GM18505 (cell line): ENCODE results near the gene LMBRD2.
"Not testable (repeated sequence)": the region's sequence is repeated elsewhere in the genome, so short reads cannot be mapped to it uniquely, and the experiment has no call there.

Source experiments
- ATAC-seq: cut with Tn5 transposase; IDR thresholded peaks from one replicate; pipeline ENCODE4 v1.9.1; 2021; ENCODE audit not compliant: unreplicated experiment
- POLR2A ChIP-seq: IDR thresholded peaks from 4 replicates; pipeline ENCODE4 v1.6.1; 2011; ENCODE audit warnings: borderline replicate concordance; ENCODE audit not compliant: insufficient read depth, insufficient read length; ENCODE audit errors: extremely low read depth

Gene LMBRD2

DNA sequence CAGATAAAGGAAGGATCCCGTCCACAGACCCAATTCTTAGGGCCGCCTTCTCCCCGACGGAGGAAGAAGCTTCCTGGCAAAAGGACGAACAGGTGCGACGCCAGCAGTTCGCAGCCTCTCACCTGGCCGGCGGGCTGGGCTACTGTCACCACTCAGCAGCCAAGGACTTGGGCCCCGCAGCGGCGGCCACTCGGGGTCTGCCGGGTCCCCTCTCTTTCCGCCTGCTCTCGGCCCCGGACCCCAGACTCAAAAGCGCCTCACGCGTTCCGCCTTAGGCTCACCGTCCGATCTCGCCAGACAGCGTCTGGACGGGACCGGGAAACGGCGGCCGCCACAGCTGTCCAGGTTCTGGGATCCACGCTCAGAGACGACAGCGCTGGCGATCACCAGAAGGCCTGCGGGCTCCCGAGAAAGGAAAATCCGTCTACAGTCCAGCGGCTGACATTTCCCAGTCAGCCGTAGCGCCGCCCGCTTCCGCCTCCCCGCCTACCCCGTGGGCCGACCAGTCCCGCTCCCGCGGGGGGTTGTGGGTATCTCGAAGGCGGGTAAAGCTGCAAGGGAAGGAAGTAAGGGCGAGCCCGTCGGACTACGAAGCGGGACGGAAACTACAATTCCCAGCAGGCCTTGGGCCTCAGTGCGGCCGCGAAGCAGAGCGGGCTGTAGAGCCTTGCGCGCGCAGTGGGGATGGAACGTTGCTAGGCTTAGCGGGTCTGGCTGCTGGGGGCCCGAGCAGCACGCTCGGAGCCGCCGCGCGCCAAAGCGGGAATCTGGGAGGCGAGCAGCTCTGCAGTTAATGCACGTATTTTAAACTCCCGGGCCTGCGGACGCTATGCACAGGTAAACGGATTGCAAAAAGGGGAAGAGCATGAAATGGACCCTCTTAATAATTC is at the start of gene LMBRD2, which contains the start of gene SKP2:
LMBRD2 (minus strand) TSS at position 454 of the 890 bp plus-strand sequence. CDS start 8,538 bp downstream, outside the sequence.
SKP2 (plus strand) TSS at position 678 of the 890 bp plus-strand sequence; CDS start at position 830, 152 bp downstream.
- ATAC-seq, result peak; percentile 98

DNA sequence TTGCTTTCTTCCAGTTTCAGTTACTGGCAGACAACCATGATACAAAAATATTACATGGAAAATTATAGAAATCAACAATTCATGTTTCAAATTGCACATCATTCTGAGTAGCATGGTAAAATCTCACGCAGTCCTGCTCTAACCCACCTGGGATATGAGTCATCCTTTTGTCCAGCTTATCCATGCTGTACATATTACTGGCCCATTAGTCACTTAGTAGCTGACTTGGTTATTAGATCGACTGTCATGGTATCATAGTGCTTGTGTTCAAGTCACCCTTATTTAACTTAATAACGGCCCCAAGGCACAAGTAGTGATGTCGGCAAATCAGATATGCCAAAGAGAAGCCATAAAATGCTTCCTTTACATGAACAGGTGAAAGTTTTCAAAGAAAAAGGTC is 48.8 kb upstream of the LMBRD2 start:
- ATAC-seq, result no peak
- no peak for TF ChIP-seq POLR2A

More for the DNA sequence above, at the start of gene LMBRD2, which contains the start of gene SKP2:
- TF ChIP-seq POLR2A, result peak; percentile 75

DNA sequence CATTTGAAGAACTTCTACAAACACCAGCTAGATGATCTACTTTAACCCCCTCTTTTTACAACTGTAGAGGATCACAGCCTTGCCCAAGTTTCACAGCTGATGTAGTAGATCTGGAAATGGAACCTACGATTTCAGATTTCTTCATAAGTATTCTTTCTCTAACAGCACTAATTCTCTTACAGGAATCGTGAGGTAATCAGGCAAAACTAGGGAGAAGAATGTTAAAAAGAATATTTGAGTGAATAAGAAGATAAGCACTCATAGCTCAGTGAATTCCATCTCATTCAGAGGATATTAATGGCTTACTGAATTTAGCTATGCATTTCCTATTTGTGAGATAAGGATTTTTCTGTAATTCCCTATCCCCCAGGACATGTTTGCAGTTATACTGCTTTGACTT is 47.9 kb upstream of the LMBRD2 start:
- TF ChIP-seq POLR2A, result no peak
- no peak for ATAC-seq

DNA sequence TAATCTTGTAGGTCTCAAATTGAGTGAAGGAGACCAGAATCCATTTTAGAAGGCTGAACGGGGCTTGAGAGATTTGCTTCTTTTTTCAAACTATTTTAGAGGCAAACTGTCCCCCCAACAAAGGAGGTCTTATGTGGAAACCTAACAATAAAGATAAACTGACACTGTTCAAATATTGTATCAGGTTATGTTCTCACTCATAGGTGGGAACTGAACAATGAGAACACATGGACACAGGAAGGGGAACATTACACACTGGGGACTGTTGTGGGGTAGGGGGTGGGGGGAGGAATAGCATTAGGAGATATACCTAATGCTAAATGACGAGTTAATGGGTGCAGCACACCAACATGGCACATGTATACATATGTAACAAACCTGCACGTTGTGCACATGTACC is 47.1 kb upstream of the LMBRD2 start:
- not testable (repeated sequence) for ATAC-seq

DNA sequence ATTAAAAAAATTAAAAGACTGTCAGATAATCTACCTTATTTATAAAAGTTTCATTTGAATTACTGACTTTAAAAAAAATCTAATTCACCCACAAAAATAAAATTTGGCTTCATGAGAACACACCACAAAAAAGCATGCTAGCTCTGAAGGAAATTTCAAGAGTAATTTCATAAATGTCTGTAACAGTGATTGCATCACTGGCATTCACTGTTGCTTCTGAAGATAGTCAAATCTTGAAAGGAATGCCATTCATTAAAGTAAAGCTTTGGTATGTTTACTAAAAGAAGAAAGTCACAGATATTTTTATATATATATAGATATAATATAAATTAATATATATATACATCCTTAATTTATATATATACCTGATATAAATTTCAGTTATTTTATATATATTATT is 46.6 kb upstream of the LMBRD2 start:
- no peak for ATAC-seq
- no peak for TF ChIP-seq POLR2A

DNA sequence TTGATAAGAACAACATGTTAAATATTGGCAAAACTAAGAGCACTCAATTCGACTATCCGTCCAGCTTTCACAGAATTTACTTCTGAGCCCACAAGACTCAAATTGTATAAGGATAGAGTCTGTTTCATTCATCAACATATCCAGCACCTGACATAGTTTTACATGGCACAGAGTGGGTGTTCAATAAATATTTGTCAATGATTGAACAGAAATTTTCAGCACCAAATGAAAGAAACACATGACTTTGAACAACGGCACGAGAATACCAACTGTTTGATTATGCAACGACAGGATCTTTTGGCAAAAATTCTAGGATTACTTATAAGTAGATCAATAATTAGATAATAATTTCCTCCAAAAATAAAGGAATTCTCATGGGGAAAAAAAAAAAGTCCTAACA is 42.1 kb upstream of the LMBRD2 start:
- no peak for ATAC-seq

DNA sequence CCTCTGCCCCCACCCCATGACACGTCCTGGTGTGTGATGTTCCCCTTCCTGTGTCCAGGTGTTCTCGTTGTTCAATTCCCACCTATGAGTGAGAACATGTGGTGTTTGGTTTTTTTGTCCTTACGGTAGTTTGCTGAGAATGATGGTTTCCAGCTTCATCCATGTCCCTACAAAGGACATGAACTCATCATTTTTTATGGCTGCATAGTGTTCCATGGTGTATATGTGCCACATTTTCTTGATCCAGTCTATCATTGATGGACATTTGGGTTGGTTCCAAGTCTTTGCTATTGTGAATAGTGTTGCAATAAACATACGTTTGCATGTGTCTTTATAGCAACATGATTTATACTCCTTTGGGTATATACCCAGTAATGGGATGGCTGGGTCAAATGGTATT is 32.7 kb upstream of the LMBRD2 start:
- not testable (repeated sequence) for ATAC-seq

More for the DNA sequence above, 42.1 kb upstream of the LMBRD2 start:
- TF ChIP-seq POLR2A, result no peak

DNA sequence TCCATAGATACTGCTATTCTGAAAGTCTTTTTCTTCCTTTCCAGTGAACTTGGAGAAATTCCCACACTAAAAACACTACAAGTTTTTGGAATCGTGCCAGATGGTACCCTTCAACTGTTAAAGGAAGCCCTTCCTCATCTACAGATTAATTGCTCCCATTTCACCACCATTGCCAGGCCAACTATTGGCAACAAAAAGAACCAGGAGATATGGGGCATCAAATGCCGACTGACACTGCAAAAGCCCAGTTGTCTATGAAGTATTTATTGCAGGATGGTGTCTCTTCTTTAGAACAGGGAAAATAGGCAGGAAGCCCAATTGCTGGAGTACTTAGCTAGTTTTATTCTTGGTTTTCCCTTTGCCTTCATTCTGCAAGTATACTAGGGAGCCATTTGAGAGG is 30.1 kb upstream of the LMBRD2 start:
- TF ChIP-seq POLR2A, result no peak
- no peak for ATAC-seq

DNA sequence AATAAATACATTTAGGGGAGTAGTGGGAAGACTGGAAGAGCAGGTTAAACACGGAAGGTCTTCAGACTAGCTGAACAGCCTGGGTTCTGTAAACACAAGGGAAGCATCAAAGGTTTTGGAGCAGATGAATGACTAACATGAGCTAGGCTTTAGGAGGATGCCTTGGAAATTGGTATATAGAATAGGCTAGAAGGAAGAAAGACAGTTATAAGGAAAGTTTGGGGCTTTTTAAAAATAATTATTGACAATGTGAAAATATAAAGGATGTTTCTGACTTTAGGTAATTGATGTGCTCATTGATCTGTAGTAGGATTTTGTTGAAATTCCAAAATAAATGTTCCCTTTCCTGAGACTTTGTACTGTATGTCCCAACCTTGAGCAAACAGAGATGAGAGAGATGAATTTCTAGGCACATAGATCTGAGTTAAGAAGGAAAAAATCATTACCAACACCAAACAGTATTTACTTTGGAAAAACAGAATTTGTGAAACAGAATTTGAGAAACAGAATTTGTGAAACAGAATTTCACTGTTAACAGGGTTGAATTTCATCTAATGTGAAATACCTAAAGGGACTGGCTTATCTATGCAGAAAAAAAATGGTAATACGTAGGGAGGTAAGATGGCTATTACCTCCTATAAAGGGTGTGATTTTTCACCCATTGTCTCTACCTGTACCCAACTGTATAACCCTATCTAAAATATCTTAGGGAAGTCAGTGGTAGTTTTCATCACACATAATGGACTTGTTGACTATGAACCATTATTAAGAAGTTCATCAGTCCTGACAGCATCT is 29.1 kb upstream of the LMBRD2 start:
- no peak for TF ChIP-seq POLR2A

DNA sequence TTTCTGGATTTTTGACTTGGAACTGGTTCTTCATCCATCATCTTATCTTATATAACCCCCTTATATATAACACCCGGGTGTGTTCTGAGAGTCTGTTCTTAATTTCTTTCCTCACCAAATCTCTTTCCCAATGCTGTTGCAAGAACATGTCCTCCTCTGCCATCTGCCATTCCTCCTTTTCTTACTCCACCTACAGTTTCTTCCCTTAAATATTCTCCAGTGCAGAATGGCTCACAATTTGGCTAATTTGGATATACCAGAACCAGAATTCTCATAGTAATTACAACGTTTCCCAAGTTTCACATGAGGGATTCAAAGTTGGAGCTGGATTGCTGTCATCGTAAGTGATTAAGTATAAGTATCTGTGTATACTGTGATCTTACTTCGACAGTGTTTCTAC is 28.3 kb upstream of the LMBRD2 start:
- TF ChIP-seq POLR2A, result no peak
- ATAC-seq, result no peak

More for the DNA sequence above, 29.1 kb upstream of the LMBRD2 start:
- ATAC-seq, result no peak

DNA sequence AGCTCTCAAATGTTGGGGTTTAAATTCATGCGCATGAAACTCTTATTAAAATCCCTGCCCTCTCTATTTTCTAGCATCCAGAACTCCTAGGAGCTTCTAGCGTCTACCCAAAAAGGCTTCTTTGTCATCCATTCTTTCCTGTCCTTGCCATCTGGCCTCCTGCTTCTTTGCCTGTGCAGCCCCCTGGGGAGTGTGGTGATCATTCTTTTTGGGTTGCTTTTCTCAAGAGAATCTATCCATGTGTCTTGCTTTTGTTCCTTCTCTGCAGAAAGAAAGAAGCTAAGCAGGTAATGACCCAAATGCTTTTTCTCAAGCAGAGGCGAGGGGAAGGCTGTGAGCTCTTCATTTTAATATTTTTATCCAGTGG is 26.8 kb upstream of the LMBRD2 start:
- no peak for ATAC-seq

DNA sequence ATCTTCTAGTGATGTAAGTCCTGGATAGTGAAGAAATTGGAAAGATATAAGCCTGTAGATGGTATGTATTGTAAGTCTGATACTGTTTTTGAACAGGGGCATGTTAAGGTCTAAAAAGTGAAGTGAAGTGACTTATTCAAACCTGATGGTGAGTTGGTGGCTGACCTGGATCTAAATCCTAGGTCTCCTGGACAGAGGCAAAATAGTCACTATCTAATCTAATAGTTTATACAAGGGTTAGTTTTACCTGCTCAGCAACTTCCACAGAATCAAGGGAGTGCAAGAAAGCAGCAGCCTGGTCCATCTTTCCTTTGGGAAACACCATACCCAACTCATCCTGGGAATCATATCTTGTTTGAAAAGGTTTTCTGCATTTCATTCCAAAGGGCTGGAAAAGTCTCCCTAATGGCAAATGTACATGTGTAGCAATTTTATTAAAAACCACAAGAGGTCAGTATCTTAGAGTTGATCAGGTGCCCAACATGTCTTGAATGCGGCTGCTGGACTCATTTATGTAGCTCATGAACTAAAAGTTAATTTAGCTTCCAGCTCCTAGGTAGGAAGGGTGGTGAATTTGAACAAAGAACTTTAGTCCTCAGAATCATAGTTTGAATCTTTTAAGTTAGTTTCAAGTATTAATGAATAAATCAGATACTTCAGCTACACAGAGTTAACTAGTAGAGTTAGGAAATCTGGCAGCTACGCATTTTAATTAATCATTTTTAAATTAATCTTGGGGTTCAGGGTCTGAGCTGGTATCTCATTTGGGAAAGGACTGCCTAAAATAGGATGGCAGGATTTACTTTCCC is 26.2 kb upstream of the LMBRD2 start:
- ATAC-seq, result no peak
- TF ChIP-seq POLR2A, result no peak

More for the DNA sequence above, 26.8 kb upstream of the LMBRD2 start:
- no peak for TF ChIP-seq POLR2A

DNA sequence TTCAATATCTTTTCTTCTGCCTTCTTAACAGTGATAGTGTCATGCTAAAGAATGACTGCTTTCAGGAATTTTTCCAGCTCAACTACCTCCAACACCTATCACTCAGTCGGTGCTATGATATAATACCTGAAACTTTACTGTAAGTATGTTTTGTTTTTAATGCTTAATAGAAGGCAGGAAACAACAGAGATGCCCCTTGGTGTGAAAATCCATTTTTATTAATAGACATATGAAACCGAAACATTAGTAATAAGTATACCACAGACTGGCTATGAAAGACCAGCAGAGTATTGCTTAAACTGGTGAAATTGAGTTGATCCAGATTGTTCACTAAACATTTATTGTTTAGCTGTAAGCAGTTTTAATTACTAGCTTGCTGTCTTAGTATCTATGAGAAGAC is 25.5 kb upstream of the LMBRD2 start:
- no peak for TF ChIP-seq POLR2A
- peak; percentile 98 for ATAC-seq

DNA sequence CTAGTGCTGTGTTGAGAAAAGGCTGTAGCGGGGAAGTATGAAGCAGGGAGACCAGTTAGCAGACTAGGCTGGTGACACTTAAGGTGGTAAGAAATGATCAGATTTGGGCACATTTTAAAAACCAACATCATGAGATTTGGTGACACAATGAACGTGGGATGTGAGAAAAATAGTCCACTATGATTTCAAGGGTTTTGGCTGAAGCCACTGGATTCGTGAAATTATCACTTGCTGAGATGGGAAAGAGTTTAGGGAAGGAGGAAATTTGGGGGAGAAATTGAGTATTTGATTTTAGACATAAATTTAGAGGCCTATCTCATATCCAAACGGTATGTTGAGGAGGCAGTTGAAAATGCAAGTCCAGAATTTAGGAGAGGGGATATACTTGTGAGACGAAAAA is 23.4 kb upstream of the LMBRD2 start:
- TF ChIP-seq POLR2A, result no peak

DNA sequence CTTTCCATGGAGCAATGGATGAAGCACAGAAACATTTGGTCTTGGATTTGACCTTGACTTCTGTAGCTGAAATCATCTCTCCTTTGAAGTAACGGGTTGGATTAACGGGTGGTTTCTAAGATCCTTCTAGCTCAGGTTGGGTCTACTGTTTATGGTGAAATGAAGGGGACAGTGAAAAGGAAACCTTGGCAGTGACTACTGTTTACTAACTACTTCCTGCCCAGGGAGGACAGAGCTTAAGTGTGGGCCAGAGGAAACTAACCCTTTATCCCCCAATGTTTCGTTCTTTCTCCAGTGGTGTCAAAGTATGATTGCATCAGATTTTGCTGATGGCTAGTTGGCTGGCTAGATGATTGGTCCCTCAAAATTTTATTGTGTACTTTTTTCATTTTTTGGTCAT is 22.4 kb upstream of the LMBRD2 start:
- no peak for TF ChIP-seq POLR2A
- ATAC-seq, result no peak

More for the DNA sequence above, 23.4 kb upstream of the LMBRD2 start:
- no peak for ATAC-seq
